Measurements from ENCODE around the gene EBF4. TPM values are rescaled to one million over a fixed set of nuclear protein-coding genes. Genes with fewer than 3 reads are reported as not detected.

EBF4 gene
- total RNA-seq, 4 donors from 2014 or later = 1.1 to 6.0 (median 1.8) TPM

DNA sequence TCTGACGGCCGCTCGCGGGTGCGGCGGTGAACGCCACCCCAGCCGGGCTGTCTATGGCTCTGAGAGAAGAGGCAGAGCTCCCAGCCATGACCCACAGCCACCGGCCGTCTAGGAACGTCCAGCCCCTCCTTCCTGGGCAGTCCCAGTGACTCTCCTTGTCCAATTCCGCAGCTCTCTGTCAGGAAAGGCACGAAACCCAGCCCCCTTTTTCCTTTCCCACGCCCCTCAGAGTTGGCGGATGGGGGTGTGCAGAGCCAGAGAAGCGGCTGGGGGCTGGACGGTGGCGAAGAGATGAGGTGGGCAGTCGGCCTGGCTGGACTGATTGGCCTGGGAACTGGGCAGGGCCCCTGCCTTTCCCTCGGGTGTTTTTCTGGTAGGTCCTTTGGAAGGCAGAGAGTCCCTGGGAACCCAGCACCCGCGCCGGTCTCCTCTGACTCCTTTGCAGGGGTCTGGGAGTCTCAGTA is 1.5 kb downstream of the EBF4 start:
- TF ChIP-seq, protein P1, sequence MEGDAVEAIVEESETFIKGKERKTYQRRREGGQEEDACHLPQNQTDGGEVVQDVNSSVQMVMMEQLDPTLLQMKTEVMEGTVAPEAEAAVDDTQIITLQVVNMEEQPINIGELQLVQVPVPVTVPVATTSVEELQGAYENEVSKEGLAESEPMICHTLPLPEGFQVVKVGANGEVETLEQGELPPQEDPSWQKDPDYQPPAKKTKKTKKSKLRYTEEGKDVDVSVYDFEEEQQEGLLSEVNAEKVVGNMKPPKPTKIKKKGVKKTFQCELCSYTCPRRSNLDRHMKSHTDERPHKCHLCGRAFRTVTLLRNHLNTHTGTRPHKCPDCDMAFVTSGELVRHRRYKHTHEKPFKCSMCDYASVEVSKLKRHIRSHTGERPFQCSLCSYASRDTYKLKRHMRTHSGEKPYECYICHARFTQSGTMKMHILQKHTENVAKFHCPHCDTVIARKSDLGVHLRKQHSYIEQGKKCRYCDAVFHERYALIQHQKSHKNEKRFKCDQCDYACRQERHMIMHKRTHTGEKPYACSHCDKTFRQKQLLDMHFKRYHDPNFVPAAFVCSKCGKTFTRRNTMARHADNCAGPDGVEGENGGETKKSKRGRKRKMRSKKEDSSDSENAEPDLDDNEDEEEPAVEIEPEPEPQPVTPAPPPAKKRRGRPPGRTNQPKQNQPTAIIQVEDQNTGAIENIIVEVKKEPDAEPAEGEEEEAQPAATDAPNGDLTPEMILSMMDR (IDR thresholded peaks at IDR 0.05; ENCODE audit: low read depth) = no peak

DNA sequence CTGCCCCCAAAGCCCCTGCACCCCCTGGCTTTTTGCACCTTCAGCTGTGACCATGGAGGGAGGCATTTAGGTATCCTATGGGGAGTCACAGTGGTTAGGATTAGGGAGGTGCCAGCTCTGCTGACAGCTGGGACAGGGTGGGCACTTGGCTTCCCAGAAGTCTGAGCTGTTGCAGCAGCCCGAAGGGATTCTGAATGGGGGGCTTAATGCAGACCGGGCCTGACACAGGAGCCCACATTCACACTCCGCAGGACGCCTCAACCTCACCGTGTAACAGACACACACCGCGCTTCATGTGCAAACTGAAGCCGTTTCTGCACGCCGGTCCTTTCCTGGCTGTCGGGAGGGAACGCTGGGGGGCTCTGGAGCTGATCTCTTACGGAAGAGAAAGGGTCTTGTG is 1.9 kb downstream of the EBF4 start:
- TF ChIP-seq, protein P1 (IDR thresholded peaks at IDR 0.05; ENCODE audit: low read depth) = no peak

GRCh38 chr20:2695206-2695983 is 2.8 kb downstream of the EBF4 start:
- TF ChIP-seq, protein P1 (IDR thresholded peaks at IDR 0.05; ENCODE audit: low read depth) = no peak

DNA sequence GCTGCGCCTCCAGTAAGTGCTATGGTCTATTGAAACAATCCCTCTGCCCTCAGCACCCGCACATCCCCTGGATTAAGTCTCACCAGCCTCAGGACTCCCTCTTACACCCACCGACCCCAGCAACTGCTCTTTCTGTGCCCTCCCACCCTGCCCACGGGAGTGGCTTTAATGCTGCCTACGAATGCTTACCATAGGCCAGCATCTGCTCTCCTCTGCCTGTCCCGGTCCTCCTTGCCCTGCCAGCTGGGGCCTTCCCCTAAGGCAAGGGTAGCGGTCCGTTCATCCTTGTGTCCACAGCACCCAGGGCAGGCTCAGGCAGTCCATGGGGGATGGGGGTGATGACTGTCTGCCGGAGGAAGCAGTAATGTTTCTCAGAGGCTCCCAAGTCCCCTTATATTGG is 4.1 kb downstream of the EBF4 start:
- TF ChIP-seq, protein P1 (IDR thresholded peaks at IDR 0.05; ENCODE audit: low read depth) = no peak

DNA sequence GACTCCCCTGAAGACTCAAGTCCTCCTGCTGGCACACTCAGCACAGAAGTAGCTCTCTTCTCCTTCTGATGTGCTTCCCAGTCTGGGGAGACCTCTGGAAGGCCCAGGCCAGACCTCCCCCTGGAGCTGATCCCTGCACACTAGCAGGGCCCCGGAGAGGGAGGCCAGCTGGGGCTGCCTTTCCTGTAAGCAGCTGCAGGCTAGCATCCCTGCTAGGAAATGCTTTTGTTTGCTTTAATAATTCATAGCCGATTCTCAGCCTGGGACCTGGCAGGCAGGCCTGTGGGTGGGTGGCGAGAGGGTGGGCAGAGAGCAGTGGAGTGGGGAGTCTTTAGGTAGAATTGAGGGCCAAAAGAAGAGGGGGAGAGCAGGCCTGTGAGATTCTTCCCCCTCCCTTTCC is 5.2 kb downstream of the EBF4 start:
- TF ChIP-seq, protein P1 (IDR thresholded peaks at IDR 0.05; ENCODE audit: low read depth) = no peak

DNA sequence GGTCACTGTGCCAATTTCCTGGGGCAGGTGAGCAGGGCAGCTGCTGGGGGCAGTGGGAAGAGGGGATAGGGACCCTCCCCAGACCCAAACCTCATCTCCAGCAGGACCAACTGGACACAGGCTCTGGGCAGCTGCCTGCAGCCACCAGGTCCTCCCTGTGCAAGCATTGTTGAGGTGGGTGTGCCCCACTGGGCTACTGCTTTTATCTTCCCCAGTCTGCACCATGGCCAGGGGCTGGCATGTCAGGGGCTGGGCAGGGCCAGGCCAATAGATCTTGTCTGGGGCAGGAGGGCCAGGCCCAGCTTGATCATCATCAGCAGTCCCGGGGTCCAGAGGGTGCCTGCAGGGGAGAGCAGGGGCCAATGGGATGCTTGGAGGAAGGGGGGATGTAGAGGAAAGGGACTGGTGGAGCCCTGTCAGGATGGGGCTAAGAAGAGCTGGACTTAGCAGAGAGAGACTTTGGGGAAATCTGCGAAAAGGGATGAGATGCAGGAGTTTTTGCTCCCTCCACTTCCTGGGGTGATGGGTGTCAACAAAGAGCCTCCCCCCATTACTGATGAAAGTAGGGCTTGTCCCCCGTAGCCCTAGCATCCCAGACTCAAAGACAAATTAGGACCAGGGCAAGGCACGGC is 5.7 kb downstream of the EBF4 start:
- TF ChIP-seq, protein P1 (IDR thresholded peaks at IDR 0.05; ENCODE audit: low read depth) = no peak

DNA sequence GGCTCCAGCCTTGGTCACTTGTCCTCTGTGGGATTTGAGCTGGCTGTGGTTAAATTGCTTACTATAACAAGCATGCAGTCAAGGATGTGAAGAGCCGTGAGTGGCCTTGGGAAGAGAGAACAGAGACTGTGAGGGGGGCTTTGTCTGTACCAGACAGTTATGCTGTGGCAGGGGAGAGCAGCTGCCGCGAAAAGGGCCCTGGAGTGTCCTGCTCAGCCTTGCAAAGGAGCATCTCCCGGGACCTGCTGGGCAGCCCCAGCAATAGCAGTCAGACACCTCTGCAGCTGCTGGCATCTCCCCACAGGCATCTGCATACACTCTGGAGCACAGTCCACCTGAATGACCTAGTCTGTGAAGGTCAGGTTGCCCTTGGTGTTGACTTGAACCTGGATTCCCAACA is 6.3 kb downstream of the EBF4 start:
- TF ChIP-seq, protein P1 (IDR thresholded peaks at IDR 0.05; ENCODE audit: low read depth) = no peak
